ENCODE results near the gene SLC24A2.

Gene SLC24A2

DNA sequence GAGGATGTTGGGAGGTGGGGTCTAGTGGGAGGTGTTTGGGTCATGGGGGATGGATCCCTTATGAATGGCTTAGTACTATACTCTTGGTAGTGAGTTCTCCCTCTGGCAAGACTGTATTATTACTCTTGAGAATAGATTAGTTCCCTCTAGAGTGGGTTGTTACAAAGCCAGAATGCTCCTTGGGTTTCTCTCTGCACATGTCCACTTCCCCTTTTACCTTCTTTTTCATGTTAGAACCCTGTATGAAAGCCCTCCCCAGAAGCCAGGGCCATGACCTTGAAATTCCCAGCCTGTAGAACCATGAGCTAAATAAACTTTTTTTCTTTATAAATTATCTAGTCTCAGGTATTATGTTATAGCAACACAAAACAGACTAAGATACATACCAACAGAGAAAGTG is 31.1 kb downstream of the SLC24A2 start:
- no peak for DNase-seq (ENCODE audit: low read depth)

- no peak for DNase-seq (ENCODE audit: low read depth)
Measured at GRCh38 chr9:19754921-19755320, 33.9 kb downstream of the SLC24A2 start.

- peak; percentile 35 for DNase-seq (ENCODE audit: low read depth)
Measured at GRCh38 chr9:19748278-19749126, 40.3 kb downstream of the SLC24A2 start.

DNA sequence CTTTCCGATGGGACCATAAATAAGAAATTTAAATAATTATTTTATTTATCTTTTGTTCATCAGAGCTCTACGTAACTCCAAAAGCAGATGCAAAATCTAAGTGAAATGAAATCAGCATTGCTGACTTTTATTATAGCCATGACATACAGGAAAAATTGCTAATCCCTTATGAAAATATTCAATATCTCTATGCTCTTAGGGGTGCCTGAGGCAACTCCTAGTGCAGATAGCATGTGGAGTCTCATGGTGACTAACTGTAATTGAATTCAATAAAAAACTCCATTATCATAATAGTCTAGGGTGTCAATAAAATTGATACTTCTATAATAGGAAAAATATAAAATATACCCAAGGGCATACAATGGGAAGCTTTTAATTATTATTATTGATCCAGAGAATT is 42.6 kb downstream of the SLC24A2 start:
- no peak for DNase-seq (ENCODE audit: low read depth)

DNA sequence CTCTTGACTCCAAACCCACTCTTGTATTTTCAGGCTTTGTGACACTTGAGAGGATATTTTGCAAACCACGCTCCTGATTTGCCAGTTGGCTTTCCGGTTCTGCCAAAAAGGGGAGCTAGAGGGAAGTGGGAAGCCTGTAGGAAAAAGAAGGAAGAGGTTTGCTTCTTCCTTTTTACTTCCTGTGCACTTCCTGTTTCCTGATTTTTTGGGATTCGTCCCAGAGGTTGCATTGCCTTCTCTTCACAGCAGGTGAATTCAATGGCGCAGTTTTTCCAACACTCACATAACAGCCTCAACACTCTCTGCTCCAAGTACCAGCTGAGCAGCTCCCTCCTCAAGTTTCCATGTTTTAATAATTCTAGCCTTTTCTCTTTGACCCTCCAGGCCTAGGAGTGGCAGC is 47.7 kb downstream of the SLC24A2 start:
- no peak for DNase-seq (ENCODE audit: low read depth)
